A549 treated with DMSO at 1 μM for 4 hours (cell line): ENCODE data around the gene GPR18. TPM values are rescaled to one million over a fixed set of nuclear protein-coding genes. Genes with fewer than 3 reads are reported as not detected.

Experiments
- total RNA-seq: library from RNA; stranded (reverse); fragments of 200-300 nt; extraction: Qiagen RNA extraction; gene quantifications from 5 replicates; pipeline ENCODE4 v1.2.3, GENCODE V29; 2022; ENCODE audit warnings: low read depth

GPR18 gene
- total RNA-seq = not detected in 5 replicates

GRCh38 chr13:99258210-99258860, at the start of gene GPR18:
GPR18 (minus strand) TSS chr13:99258379; CDS start chr13:99255872, 2,507 bp downstream.

GRCh38 chr13:99307247-99307646, 49.1 kb upstream of the GPR18 start, which contains the start of gene GPR183:
GPR183 (minus strand) TSS chr13:99307399; CDS start chr13:99296145, 11,254 bp downstream.

Other genes with a start within 250 kb of the GPR18 start
- 58.5 to 71.0 TPM (median 70.4 TPM) in 5 replicates for gene UBAC2, start 57.5 kb downstream of the GPR18 start, total RNA-seq
- gene GPR183, start 49.0 kb upstream of the GPR18 start, total RNA-seq = not detected in 5 replicates
- 51.5 to 70.4 TPM (median 62.4 TPM) in 5 replicates for gene TM9SF2, start 243.1 kb upstream of the GPR18 start, total RNA-seq